BE2C (cell line): ENCODE results near the gene CCDC141.

ENCODE experiments used
- DNase-seq: peaks from one replicate; pipeline ENCODE4 v3.0.0-alpha.2; 2020
- H3K27me3 ChIP-seq: fragments of 250-450 bp; sonication (Bioruptor Pico); 2 replicates; pipeline ENCODE4 v1.5.1; 2020; ENCODE audit warnings: mild to moderate bottlenecking
- H3K36me3 ChIP-seq: fragments of 250-450 bp; sonication (Bioruptor Pico); 2 replicates; pipeline ENCODE4 v1.5.1; 2020; ENCODE audit warnings: mild to moderate bottlenecking
- H3K4me1 ChIP-seq: fragments of 250-450 bp; sonication (Bioruptor Pico); 2 replicates; pipeline ENCODE4 v1.5.1; 2020
- H3K4me3 ChIP-seq: 2 replicates; pipeline ENCODE4 v1.5.1; 2011; ENCODE audit warnings: low read depth, low read length
- H3K9me3 ChIP-seq: fragments of 250-450 bp; sonication (Bioruptor Pico); 2 replicates; pipeline ENCODE4 v1.5.1; 2020
- CTCF ChIP-seq: IDR thresholded peaks from 2 replicates; pipeline ENCODE4 v1.5.1; 2012; ENCODE audit warnings: mild to moderate bottlenecking, low read depth, low read length

CCDC141 gene

DNA sequence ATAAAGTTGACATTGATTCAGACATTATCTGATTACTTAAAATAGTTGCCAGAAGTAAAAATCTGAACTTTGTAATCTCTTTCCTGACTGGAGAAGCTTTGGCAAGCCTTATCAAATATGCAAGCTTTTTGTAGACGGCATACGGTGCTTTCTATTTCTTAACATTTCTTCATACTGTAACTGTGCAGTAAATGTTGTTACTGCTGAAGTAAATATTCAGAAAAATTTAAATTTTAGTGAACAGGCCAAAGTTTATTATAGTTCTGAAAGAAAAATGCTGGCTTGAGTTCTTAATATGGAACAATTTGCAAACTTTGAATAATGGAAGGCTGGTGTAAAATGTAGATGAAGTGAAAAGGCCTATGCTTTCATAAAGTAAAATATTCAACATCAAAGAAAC lies 244.5 kb downstream of the CCDC141 start:
- H3K4me1 ChIP-seq = no peaks in the 10 kb centered on the region
- no peak for TF ChIP-seq CTCF

DNA sequence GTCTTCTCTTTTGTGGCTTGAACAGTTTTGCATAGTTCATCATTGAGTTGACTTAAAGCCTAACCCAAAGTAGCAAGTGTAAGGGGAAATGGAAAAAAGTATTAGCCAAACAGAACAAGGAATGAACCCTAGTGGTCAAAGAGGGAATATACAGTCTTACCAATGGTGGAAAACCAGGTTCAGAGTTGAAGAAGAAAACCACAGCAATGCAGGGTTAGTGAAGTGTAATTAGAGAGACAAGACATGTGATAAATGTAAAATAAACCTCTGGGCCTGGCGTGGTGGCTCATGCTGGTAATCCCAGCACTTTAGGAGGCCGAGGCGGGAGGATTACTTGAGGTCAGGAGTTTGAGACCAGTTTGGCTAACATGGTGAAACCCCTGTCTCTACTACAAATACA lies 245.1 kb downstream of the CCDC141 start:
- Histone ChIP-seq H3K4me3 (no peak overlapping the region), H3K36me3 (no peaks in the 10 kb centered on the region), H3K4me1 (no peaks in the 10 kb centered on the region), H3K27me3 (no peaks in the 10 kb centered on the region), H3K9me3 (no peaks in the 10 kb centered on the region)
- peak; percentile 51 for TF ChIP-seq CTCF
- DNase-seq = no peak

More for the DNA sequence above, 244.5 kb downstream of the CCDC141 start:
- no peaks in the 10 kb centered on the region for H3K9me3 ChIP-seq
- H3K36me3 ChIP-seq = no peaks in the 10 kb centered on the region
- no peak overlapping the region for H3K4me3 ChIP-seq
- no peaks in the 10 kb centered on the region for H3K27me3 ChIP-seq
- no peak for DNase-seq

GRCh38 chr2:178800510-178800909 lies 249.4 kb downstream of the CCDC141 start:
- no peaks in the 10 kb centered on the region for H3K27me3 ChIP-seq
- no peaks in the 10 kb centered on the region for H3K9me3 ChIP-seq
- H3K4me3 ChIP-seq = no peak overlapping the region
- no peak for DNase-seq
- no peaks in the 10 kb centered on the region for H3K36me3 ChIP-seq
- no peak for TF ChIP-seq CTCF
- H3K4me1 ChIP-seq = no peaks in the 10 kb centered on the region

DNA sequence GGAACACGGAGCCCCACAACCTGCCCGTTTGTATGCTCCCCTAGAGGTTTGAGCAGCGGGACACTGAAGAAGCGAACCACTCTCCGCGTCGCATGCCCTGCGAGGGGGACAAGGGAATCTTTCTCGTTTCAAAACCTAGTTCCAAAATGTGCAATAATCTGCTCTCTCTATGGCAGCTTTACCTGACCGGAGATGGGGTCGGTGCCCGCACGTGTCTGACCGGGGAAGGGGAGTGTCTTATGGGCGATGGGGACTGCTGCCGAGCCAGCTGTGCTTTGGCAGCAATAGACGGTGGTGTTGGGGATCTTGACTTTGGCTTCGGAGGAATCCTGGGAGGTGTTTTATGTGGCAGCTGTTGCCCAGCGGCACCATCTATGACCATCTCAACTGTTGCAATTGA lies 250.6 kb downstream of the CCDC141 start:
- no peaks in the 10 kb centered on the region for H3K4me1 ChIP-seq
- H3K4me3 ChIP-seq = no peak overlapping the region
- no peaks in the 10 kb centered on the region for H3K9me3 ChIP-seq
- no peak for DNase-seq
- TF ChIP-seq CTCF = no peak
- H3K36me3 ChIP-seq = no peaks in the 10 kb centered on the region
- H3K27me3 ChIP-seq = no peaks in the 10 kb centered on the region

- no peak for DNase-seq
- Histone ChIP-seq H3K4me3 (no peak overlapping the region), H3K36me3 (no peaks in the 10 kb centered on the region), H3K27me3 (no peaks in the 10 kb centered on the region), H3K4me1 (no peaks in the 10 kb centered on the region), H3K9me3 (no peaks in the 10 kb centered on the region)
- peak; percentile 26; the same call in 1 of the 2 replicates for TF ChIP-seq CTCF
These were observed 253.8 kb downstream of the CCDC141 start for GRCh38 chr2:178796079-178796677.

DNA sequence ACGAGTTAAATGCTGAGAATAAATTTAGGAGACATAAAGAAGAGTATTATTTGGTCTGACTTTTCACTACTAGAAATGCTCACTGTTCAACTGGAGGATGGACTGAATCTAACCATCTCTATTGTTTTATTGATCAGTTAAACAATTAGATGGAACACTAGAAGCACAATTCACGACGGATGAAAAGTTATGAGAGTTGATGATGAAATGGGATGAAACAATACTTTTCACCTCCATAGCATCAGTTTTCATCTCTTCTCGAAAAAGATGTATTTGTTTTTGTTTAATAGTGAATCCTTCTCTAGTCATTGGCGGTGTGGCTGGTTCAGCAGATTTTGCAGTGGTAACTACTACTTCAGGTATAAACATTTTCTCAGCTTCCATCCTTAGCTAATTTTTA lies 262.0 kb downstream of the CCDC141 start:
- Histone ChIP-seq H3K4me1 (no peaks in the 10 kb centered on the region), H3K27me3 (no peaks in the 10 kb centered on the region), H3K4me3 (no peak overlapping the region), H3K9me3 (no peaks in the 10 kb centered on the region), H3K36me3 (no peaks in the 10 kb centered on the region)
- no peak for TF ChIP-seq CTCF
- DNase-seq = no peak
